Sigmoid colon (tissue), 4 donors: ENCODE data around the gene MAGI2.

Experiments used
- CTCF ChIP-seq, 4 experiments: fragments of 450-650 bp in 3 of 4; fragments of 200-600 bp in 1 of 4; IDR thresholded peaks; one replicate each; pipeline ENCODE4 v1.5.1; 2016 to 2019; ENCODE audit warnings: antibody characterized with exemption in 4 of 4, mild to moderate bottlenecking in 3 of 4, moderate library complexity in 2 of 4
- EP300 ChIP-seq, 4 donors: sonication (generic); formaldehyde crosslinking; IDR thresholded peaks; one replicate each; pipeline ENCODE4 v1.6.1; 2017; ENCODE audit warnings: antibody characterized with exemption in 4 of 4
- POLR2A ChIP-seq, 2 donors: fragments of 450-650 bp; IDR thresholded peaks; one replicate each; pipeline ENCODE4 v1.6.1; 2016; ENCODE audit warnings: antibody characterized with exemption in 2 of 2, mild to moderate bottlenecking in 2 of 2, moderate library complexity in 2 of 2
- POLR2AphosphoS5 ChIP-seq, 4 donors: sonication (generic); formaldehyde crosslinking; IDR thresholded peaks; one replicate each; pipeline ENCODE4 v1.6.1; 2017; ENCODE audit warnings: antibody characterized with exemption in 4 of 4

GRCh38 chr7:78496096-78496630 is 957.3 kb downstream of the MAGI2 start:
- TF ChIP-seq POLR2A (IDR thresholded peaks at IDR 0.05) (no peak), CTCF (IDR thresholded peaks at IDR 0.05) (no peak), EP300 (IDR thresholded peaks at IDR 0.05) (no peak), POLR2AphosphoS5 (IDR thresholded peaks at IDR 0.05) (no peak)
